Thyroid gland (tissue), 4 donors: ENCODE measurements around the gene GPC6.

ENCODE experiments used
- POLR2A ChIP-seq, 2 donors: fragments of 450-650 bp; IDR thresholded peaks; one replicate each; pipeline ENCODE4 v1.6.1; 2017; ENCODE audit warnings: antibody characterized with exemption in 2 of 2, mild to moderate bottlenecking in 2 of 2, moderate library complexity in 1 of 2
- TF ChIP-seq, protein P1 (sequence below), 6 experiments: fragments of 200-600 bp in 3 of 6; fragments of 450-650 bp in 3 of 6; sonication (generic) in 3 of 6; IDR thresholded peaks; one replicate each; pipeline ENCODE4 v1.5.1; 2016 to 2019; ENCODE audit warnings: antibody characterized with exemption in 6 of 6, mild to moderate bottlenecking in 2 of 6, inconsistent platforms in 1 of 6, moderate library complexity in 1 of 6

DNA sequence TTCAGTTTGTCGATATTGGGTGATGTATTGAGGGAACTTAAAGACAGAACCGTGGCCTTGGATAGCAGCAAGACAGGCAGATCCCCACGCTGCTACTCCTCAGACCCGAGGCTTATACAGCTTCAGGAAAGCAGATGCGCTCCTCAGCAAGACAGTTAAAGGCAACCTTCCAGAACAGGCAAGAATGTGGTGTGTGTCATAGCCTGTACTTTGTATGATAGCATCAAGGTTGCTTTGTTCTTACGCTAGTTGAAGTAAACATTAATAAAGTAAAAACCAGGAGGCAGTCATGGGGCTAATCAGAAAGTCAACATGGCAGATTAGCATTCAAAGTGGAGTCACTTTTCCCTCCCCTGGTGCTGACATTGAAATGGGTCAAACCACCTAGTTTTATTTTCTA is 779.7 kb downstream of the GPC6 start:
- TF ChIP-seq, protein P1, sequence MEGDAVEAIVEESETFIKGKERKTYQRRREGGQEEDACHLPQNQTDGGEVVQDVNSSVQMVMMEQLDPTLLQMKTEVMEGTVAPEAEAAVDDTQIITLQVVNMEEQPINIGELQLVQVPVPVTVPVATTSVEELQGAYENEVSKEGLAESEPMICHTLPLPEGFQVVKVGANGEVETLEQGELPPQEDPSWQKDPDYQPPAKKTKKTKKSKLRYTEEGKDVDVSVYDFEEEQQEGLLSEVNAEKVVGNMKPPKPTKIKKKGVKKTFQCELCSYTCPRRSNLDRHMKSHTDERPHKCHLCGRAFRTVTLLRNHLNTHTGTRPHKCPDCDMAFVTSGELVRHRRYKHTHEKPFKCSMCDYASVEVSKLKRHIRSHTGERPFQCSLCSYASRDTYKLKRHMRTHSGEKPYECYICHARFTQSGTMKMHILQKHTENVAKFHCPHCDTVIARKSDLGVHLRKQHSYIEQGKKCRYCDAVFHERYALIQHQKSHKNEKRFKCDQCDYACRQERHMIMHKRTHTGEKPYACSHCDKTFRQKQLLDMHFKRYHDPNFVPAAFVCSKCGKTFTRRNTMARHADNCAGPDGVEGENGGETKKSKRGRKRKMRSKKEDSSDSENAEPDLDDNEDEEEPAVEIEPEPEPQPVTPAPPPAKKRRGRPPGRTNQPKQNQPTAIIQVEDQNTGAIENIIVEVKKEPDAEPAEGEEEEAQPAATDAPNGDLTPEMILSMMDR (IDR thresholded peaks at IDR 0.05), result no peak
- TF ChIP-seq POLR2A (IDR thresholded peaks at IDR 0.05), result no peak
